ENCODE results near the gene RETREG2. TPM values are rescaled to one million over a fixed set of nuclear protein-coding genes. Genes with fewer than 3 reads are reported as not detected.
A peak's percentile ranks its signal among the peaks of the same experiment; 100 is the strongest.

The RETREG2 gene
- total and polyA plus RNA-seq, 2 of the 8 experiments (the other 6 are each of a cell fraction or from before 2014, with no cell fraction given), result 51.3 to 67.4 TPM

DNA sequence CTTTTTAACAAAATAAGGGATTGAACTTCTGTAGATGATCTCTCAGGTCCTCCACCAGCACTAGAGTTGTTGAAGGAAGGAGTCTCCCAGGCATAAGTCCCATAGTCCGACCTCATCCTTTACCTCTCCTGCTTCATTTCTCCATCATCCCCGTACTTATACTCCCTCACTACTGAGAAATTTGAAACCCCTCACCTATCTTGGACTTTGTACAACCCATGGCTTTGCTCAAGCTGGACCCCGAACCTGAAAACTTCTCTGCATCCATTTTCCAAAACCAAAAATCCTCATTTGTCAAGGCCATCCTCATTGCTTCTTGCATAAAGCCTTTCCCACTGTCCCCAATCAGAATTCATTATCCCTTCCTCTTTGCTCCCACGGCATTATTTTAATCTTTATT, 17.0 kb upstream of the RETREG2 start:
- Histone ChIP-seq H3K79me2 (ENCODE audit: control insufficient read depth in 1 of 2, insufficient read depth in 2 of 2, low read length in 2 of 2) (no peaks in the 10 kb centered on the region), H3K18ac (ENCODE audit: extremely low read depth, low read length) (no peak overlapping the region), H3K23ac (ENCODE audit: insufficient read length) (no peak overlapping the region), H3K9ac (replicated peaks in 1 of 4; ENCODE audit: extremely low read depth in 1 of 4, low read depth in 3 of 4, low read length in 3 of 4) (no peak overlapping the region), H3K27me3 (replicated peaks in 1 of 4; ENCODE audit: control insufficient read depth in 3 of 4, extremely low read depth in 1 of 4, insufficient read depth in 3 of 4, low read length in 3 of 4) (no peaks in the 10 kb centered on the region; a peak in 2 of 7 replicates), H4K91ac (replicated peaks; ENCODE audit: insufficient read length, low read length) (no peak overlapping the region), H3K36me3 (ENCODE audit: control insufficient read depth in 2 of 4, insufficient read depth in 4 of 4, low read length in 3 of 4) (peaks cover 0 to 2% (median 0%) of the 10 kb centered on the region in 4 experiments; a peak in 3 of 8 replicates), H2BK15ac (ENCODE audit: low read length) (no peak overlapping the region), H4K8ac (ENCODE audit: extremely low read depth, insufficient read depth, low read length) (no peak overlapping the region), H2AK5ac (ENCODE audit: low read depth, low read length) (no peak overlapping the region), H2BK120ac (replicated peaks; ENCODE audit: low read depth, low read length) (no peak overlapping the region), H2BK5ac (ENCODE audit: low read depth, low read length) (no peak overlapping the region; the same call in 1 of the 2 replicates), H2AFZ (ENCODE audit: low read length) (peak overlapping the region; percentile 37; the same call in 1 of the 2 replicates), H3K27ac (ENCODE audit: low read depth, low read length) (no peak overlapping the region), H3K4ac (replicated peaks; ENCODE audit: insufficient read length, low read depth, low read length) (peak overlapping the region; percentile 4), H3K79me1 (ENCODE audit: low read depth, low read length) (no peaks in the 10 kb centered on the region; the same call in 1 of the 2 replicates), H3K14ac (ENCODE audit: insufficient read length) (no peak overlapping the region), H4K5ac (ENCODE audit: insufficient read length, low read depth, low read length) (no peak overlapping the region), H3K4me3 (ENCODE audit: extremely low read depth in 1 of 4, insufficient read depth in 2 of 4, low read depth in 3 of 4, low read length in 4 of 4) (peak overlapping the region; percentile 32 to 83 (median 78)), H3K56ac (replicated peaks; ENCODE audit: insufficient read length, low read depth, low read length) (no peak overlapping the region), H3K23me2 (ENCODE audit: low read depth, low read length) (peaks cover 2% of the 10 kb centered on the region; the same call in 1 of the 2 replicates), H2BK20ac (ENCODE audit: low read length) (no peak overlapping the region), H2BK12ac (ENCODE audit: low read depth, low read length) (no peak overlapping the region), H3K4me1 (replicated peaks in 1 of 4; ENCODE audit: control insufficient read depth in 3 of 4, insufficient read depth in 4 of 4, low read length in 3 of 4) (peaks cover 0 to 5% (median 2%) of the 10 kb centered on the region in 4 experiments; a peak in 3 of 7 replicates), H3K9me3 (ENCODE audit: insufficient read depth in 2 of 2, low read depth in 1 of 2, low read length in 1 of 2) (no peaks in the 10 kb centered on the region), H4K20me1 (replicated peaks in 1 of 2; ENCODE audit: control insufficient read depth in 1 of 2, insufficient read depth in 2 of 2, low read length in 2 of 2) (peaks cover 2 to 8% of the 10 kb centered on the region in 2 experiments), H3K4me2 (ENCODE audit: insufficient read depth in 1 of 2, low read depth in 2 of 2, low read length in 2 of 2) (peak overlapping the region; percentile 35 to 83)
- POLR2A ChIA-PET (ENCODE audit: partially characterized antibody), result no interaction called here
- FAIRE-seq (no peak), DNase-seq (ENCODE audit: low read depth in 1 of 2, low spot score in 2 of 2) (no peak)
- CTCF ChIA-PET (ENCODE audit: partially characterized antibody), result no interaction called here
- TF ChIP-seq HDAC6 (IDR thresholded peaks at IDR 0.05; ENCODE audit: low read depth, low read length) (no peak), HDAC2 (IDR thresholded peaks at IDR 0.05; ENCODE audit: borderline replicate concordance in 1 of 2, low read depth in 2 of 2, low read length in 2 of 2) (no peak), RXRA (IDR thresholded peaks at IDR 0.05; ENCODE audit: insufficient read depth, low read depth, low read length) (no peak), NRF1 (IDR thresholded peaks at IDR 0.05; ENCODE audit: low read depth, low read length) (no peak), SRF (IDR thresholded peaks at IDR 0.05; ENCODE audit: low read depth, low read length) (no peak), CREB1 (IDR thresholded peaks at IDR 0.05) (no peak), PHF8 (conservative IDR thresholded peaks at IDR 0.05; ENCODE audit: low read depth, low read length) (no peak), SIX5 (IDR thresholded peaks at IDR 0.05; ENCODE audit: low read depth, low read length) (no peak), RNF2 (IDR thresholded peaks at IDR 0.05; ENCODE audit: borderline replicate concordance, low read depth, low read length, missing control alignments, poor library complexity, severe bottlenecking) (no peak), GTF2F1 (IDR thresholded peaks at IDR 0.05; ENCODE audit: borderline replicate concordance, low read depth, low read length) (no peak)
- TF ChIP-seq, protein P1, sequence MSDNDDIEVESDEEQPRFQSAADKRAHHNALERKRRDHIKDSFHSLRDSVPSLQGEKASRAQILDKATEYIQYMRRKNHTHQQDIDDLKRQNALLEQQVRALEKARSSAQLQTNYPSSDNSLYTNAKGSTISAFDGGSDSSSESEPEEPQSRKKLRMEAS (IDR thresholded peaks at IDR 0.05), result no peak
- 61% methylated on average over 4 of the region's 4 CpGs; no CpG with 5 or more reads in 1 of the 2 experiments for WGBS, 2 experiments (ENCODE audit: extremely low coverage in 1 of 2, insufficient coverage in 1 of 2, insufficient read length in 1 of 2, insufficient replicate concordance in 2 of 2, low coverage in 1 of 2, low lambda C conversion rate in 2 of 2, missing lambda C conversion rate in 1 of 2)

Data from H1 (cell line).